ENCODE measurements around the gene WNT9A.
"Not testable (repeated sequence)": the region's sequence is repeated elsewhere in the genome, so short reads cannot be mapped to it uniquely, and the experiment has no call there.

WNT9A gene

DNA sequence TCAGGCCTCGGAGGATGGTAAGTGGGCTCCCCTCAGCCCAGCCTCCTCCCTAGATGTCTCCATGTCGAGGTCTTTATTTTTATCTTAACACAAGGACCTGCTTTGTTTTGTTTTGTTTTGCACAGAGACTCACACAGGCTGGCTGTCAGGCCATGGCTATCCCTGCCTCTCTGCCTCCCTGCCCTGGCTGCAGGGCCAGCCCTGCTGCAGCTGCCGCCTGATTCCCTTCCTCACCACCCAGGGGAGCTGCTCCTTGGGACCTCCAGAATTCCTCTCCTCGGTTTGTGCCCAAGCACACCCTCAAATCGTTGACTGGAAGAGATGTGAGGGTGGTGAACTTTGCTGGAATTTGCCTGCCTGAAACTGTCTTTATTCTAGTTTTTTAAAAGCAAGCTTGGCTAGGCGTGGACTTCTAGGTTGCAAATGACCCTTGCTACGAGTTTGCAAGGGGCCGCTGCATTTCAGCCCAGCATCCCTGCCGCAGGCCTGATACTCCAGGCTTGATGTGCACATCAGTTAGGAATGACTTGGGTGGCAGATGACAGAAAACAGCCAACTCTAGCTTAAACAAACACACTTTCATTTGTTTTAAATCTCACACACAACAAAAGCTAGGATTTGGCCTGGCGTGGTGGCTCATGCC, 37.1 kb downstream of the WNT9A start:
- no peak for DNase-seq (ENCODE audit: low spot score)

DNA sequence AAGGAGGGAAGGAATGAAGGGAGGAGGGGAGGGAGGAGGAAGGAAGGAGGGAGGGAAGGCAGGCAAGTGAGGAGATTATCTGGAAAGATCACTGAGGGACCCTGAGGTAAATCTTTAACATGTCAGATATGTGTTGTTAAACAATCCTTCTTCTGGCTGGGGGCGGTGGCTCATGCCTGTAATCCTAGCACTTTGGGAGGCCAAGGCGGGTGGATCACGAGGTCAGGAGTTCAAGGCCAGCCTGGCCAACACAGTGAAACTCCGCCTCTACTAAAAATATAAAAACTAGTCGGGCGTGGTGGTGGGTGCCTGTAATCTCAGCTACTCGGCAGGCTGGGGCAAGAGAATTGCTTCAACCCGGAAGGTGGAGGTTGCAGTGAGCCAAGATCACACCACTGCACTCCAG, 37.8 kb downstream of the WNT9A start:
- DNase-seq (ENCODE audit: low spot score): not testable (repeated sequence)

DNA sequence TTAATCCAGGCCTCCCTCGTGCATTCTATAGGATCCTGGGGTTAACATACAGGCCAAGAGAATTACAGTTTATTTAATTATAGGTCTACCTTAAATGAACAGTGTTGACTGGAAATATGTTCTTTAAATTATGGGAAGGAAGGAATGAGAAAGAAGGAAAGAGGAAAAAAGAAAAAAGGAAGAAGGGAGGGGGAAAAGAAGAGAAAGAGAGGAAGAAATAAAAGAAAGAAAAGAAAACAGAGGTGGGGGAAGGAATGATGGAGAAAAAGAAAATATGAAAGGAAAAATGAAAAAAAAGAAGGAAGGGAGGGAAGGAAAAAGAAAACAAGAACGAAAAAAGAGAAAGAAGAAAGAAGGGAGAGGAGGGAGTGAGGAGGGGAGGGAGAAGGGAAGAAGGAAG, 38.5 kb downstream of the WNT9A start:
- no peak for DNase-seq (ENCODE audit: low spot score)

DNA sequence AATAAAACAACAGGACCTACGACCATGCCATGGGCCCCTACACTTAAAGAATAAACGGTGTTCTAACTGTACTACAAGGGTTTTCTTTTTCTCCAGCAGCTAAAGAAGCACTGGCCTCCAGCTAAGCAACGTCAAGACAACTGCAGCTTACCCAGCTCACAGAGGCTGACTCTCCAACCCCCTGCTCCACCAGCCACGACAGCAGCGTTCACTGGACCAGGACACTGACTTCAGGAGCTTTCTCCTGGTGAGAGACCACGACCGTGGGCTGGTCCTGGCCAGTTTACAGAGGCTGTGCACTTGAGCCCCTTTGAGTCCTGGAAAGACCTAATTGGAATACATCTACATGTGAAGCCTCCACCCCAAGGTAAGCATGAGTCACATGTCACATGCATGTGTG, 39.4 kb downstream of the WNT9A start:
- no peak for DNase-seq (ENCODE audit: low spot score)

DNA sequence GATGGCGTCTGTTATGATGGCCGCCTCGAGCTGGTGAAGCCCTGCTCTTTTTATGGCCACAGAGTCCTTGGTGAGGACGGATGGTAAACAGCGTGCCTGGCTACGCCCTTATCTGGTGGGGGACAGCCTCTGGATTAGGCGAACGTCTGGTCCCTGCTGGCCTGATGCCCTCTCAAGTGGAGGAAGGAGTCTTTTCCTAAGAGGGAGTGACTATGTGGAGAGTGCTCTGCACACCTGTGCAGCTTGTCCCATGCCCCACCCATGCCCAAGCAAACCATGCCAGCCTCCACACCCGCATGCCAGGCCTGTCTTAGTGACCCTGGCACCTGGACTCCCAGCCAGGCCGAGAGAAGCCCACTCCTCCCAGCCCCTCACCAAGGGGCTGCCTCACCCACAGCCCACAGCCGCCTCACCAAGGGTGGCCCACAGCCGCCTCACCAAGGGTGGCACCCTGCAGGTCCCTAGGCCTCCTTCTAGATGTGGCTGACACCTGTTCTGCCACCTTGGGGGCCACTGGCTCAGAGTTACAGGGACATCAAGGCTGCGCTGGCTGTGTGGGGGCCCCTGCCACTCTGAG, 40.2 kb downstream of the WNT9A start:
- no peak for DNase-seq (ENCODE audit: low spot score)

DNA sequence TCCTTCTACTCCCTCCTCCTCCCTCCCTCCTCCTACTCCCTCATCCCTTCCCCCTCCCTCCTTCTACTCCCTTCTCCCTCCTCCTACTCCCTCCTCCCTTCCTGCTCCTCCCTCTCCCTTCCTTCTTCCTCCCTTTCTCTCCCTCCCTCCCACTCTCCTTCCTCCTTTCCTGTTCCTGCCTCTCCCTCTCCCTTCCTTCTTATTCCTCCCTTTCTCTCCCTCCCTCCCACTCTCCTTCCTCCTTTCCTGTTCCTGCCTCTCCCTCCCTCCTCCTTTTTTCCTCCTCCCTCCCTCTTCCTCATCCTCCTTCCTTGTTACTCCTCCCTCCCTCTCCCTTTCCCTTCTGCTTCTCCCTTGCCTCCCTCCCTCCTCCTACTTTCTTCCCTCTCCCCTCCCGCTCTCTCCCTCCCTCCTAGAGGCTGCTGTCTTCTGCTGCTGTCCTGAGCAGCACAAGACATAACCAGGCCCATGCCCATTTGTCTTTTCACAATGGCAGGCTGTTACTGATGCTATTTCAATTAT, 41.1 kb downstream of the WNT9A start:
- no peak for DNase-seq (ENCODE audit: low spot score)

DNA sequence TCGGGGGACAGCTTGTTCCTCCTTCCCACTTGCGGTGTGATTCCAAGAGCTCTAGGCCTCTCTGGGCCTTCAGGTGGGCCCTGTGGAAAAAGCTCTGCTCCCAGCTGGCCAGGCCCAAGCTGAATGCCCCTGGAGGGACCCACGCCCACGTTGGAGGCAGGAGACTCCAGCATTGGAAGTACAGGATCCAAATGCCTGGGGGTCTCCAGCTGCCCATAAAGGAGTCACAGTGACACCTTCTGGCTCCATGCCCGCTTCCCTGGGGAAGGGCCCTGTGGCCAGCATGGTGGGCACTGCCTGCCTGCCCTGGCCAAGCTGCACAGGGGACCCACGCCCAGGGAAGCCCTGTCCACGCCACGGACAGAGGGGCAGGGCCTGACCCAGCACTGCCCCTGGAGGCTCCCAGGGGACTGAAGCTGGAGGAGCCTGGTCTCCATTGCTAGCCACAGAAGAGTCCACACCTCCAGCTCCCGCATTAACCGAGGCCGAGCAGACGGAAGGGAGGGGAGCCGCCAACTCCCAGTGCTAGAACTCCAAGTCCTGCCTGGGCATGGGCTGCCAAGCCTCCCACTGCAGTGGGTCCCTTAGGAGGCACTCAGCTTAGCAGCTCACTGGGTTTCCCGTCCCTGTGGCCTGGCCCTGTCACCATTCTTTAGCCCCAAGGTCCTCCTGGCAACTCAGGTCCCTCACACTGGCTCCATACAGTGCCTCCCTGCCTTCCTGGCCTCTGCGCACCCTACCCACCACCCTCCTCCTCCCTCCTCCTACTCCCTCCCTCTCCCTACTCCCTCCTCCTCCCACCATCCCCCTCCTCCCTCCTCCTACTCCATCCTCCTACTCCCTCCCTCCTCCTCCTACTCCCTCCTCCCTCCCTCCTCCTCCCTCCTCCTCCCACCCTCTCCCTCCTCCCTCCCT, 41.9 kb downstream of the WNT9A start:
- DNase-seq (ENCODE audit: low spot score): no peak

DNA sequence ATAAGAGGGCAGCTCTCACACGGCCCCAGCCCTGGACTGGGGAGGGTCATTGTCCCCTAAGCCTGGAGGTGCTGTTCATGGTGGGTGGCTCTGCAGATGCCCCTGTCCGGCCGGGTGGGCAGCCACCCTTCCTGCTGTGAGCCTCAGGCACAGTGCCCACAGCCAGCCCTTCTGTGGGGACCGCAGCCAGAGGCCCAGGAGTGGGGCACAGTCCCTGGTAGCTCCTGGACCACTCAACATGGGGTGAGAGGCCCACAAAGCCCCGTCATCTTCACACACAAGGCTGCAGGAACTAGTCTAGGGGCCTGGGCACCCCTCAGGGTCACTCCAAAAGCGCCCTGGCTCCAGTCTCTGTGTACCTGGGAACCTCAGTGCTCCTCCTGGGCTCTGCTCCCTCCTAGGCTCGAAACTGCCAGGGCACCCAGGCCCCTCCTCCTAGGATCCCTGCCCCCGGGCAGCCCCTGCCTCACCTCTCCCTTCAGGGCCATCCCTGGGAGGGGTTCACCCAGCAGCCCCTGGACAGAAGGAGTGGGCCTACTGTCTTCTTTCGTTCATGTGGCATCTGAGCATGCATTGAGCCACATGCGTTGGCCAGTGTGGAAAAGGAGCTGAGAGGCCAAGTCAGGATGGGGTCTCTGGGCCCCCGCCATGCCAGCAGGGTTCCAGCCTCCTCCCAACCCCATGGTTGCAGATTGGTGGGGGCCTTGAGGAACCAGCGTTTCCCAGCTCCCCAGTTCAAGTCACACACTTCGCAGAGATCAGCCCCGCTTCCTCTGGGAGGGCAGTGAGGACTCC, 43.0 kb downstream of the WNT9A start:
- DNase-seq (ENCODE audit: low spot score): no peak

DNA sequence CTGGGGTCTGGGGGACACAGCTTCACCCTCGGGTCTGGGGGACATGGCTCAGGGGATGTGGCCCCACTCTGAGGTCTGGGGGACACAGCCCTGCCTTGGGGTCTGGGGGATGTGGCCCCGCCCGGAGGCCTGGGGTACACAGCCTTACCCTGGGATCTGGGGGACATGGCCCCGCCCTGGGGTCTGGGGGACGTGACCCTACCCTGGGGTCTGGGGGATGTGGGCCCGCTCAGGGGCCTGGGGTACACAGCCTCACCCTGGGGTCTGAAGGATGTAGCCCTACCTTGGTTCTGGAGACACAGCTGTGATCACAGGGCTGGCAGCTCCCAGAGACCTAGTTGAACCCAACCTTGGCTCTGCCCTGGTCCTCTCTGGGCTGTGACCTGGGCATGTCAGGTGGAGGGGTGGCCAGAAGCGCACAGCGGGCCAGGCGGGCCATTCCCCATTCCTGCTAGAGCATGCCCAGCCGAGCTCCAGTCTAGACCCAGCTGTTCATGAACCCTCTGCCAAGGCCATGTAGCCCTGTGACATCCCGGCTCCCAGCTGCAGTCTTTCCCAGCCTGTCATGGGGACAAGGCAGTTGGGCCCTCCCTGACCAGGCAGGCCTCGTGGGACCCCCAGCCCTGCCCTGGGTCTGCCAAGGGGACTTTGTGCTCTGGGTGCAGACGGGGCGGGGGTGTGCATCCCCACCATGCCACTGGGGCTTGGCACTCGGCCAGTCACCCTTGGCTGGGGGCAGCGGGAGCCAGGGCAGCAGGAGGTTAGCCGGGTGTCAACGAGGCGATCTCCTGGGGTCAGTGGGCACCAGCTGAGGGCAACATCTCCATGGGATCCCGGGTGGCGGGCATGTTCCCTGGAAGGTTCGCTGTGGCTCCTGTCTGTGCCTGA, 43.9 kb downstream of the WNT9A start:
- no peak for DNase-seq (ENCODE audit: low spot score)

DNA sequence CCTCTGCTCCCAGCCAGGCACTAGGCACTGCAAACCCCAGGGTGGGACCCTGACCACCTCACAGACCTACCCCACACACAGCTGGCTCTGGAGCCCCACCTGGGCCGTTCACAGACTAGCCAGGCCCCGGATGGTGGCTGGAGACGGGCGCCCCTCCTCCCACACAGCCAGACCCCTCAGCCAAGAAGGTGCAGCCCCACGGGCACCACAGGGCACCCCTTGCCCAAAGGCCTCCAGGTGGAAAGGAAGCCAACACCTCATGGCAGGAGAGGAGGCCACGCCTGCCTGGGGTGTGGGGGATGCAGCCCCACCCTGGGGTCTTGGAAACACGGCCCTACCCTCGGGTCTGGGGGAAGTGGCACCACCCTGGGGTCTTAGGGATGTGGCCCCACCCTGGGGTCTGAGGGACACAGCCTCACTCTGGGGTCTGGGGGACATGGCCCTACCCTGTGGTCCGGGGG, 44.6 kb downstream of the WNT9A start:
- DNase-seq (ENCODE audit: low spot score): no peak

DNA sequence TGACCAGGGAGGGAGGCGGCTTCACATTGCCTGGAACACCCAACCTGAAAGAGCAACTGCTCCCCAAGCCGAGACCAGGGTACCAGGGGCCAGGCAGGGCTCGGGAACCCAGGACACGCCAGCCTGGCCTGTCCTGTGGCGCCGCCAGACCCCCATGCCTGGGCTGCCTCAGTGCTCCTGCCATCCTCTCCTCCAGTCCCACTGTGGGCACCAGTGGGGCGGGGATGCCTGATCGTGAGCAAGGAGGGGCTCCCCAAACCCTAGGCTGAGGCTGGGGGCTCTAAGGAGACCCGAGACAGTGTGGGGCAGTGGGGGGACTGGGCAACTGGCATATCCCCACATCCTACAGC, 45.1 kb downstream of the WNT9A start:
- no peak for DNase-seq (ENCODE audit: low spot score)

DNA sequence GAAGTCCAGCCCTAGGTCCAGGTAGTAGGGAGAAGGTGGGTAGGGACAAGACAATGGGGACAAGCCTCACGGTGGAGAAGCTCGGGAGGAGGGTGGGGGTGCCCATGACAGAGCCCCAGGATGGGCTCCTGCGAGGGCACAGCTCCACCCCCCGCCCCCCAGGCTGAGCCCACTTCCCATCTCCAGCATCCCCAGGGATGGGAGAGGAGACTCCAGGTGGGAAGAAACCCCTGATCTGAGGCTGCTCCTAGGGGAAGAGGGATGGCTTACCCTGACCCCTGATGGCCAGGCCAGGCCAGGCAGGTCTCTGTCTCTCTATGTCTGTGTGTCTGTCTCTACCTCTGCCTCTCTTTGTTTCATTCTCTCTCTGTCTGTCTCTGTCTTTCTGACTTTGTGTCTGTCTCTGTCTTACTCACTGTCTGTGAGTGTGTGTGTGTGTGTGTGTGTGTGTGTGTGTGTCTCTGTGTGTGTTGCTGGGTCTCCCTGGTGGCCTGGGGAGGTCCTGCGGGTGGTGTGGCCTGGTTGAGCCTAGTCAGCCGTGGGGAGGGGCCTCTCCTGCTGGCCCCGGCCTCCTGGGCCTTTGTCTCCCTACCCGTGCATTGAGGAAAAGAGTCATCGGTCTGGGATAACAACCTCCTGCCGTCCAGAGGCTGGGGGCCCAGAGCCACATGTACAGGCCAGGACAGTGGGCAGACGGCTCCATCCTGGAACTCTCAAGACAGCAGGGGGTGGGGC, 45.7 kb downstream of the WNT9A start:
- DNase-seq (ENCODE audit: low spot score): peak; percentile 52

DNA sequence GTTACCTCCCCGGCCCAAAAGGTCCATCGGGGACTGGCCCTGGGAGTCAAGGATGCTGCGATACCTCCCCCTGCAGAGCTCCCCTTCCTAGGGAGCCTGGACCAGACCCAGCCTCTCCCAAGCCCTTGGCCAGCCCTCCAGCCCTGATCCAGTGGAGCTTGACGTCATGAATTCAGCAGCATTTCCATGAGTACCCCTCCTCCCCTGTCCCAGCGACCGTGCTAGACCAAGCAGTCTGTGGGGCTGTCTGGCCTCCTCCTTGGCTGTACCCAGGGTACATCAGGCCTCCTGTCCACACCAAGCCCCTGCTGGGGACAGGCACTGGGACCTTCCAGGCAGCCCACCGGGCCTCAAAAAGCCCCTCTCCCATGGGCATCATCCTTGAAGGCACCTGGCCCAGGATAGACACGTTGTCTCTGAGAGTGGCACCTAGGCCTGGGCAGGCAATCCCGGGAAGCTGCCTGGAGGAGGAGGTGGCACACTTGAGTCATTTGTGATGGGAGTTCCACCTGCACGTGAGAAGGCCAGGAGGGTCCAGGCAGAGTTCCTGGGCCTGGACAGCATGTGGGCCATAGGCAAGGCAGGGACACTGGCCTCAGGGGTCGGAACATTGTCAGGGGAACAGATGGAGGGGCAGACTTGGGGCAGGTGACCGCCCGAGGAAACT, 46.4 kb downstream of the WNT9A start:
- no peak for DNase-seq (ENCODE audit: low spot score)

DNA sequence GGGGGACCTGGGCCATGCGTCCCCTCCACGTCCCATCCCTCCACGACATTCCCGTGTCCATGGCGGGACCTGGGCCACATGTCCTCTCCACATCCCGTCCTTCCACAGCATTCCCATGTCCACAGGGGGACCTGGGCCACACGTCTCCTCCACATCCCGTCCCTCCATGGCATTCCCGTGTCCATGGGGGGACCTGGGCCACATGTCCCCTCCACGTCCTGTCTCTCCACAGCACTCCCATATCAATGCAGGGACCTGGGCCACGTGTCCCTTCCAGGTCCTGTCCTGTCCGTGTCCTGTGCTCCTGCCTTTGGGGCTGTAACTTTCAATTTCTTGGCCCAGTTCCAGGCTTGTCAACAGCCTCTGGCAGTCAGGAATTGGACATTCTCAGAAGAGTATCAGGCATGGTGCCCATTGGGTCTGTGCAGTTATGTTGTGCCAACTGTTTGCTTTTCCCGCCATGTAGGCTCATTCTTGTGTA, 47.1 kb downstream of the WNT9A start:
- no peak for DNase-seq (ENCODE audit: low spot score)

DNA sequence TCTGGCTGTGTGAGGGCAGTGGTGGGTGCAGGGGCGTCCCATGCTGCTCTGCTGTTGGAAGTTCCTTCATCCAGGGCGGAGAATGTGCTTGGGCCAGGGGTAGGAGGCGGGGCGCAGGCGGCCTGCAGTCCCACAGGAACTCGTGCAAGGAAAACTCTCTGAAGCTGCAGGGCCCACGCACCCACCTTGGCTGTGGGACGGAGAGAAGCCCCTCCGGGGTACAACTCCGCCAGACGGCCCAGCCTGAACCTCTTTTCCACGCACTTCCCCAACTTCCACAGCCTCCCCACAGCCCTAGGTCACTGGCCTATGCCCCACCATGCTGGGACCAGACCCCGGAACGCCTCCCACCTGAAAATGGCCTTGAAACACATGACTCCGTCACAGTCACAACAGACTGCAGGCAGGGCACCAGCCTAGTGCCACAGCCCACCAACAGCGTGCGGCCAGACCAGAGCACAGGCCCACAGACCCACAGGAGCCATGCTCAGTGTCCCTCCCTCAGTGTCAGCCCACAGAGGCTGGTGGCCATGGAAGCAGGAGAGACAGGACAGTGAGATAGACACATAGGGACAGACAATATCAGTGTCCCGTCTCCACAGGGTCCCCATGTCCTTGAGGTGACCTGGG, 47.8 kb downstream of the WNT9A start:
- DNase-seq (ENCODE audit: low spot score): no peak

DNA sequence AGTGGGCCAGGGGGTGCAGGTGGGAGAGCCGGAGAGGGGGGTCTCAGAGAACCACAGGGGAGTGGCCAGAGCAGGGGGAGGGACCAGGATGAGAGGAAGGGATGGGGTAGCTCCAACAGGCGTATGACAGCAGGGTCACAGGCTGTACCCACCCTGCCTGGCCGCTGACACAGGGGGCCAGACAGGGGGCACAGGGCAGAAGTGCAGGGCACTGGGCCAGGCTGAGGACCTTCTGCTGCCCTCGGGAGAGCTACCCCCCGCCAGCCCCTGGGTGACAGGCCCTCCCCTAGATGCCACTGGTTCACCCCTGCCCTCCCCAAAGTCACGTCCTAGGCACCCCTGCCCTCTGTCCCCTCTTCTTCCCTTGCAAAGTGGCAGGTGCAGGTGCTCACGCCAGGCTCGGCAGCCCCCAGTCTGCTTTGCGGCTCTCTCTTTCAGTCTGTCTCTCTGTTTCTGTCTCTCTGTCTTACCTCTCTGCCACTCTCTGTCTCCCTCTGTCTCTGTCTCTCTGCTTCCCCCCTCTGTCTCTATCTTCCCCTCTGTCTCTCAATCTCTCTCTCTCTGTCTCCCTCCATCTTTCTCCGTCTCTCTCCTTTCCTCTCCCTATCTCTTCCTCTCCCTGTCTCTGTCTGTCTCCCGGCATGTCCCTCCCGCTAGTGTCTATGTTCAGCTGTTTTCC, 48.5 kb downstream of the WNT9A start:
- DNase-seq (ENCODE audit: low spot score): no peak

DNA sequence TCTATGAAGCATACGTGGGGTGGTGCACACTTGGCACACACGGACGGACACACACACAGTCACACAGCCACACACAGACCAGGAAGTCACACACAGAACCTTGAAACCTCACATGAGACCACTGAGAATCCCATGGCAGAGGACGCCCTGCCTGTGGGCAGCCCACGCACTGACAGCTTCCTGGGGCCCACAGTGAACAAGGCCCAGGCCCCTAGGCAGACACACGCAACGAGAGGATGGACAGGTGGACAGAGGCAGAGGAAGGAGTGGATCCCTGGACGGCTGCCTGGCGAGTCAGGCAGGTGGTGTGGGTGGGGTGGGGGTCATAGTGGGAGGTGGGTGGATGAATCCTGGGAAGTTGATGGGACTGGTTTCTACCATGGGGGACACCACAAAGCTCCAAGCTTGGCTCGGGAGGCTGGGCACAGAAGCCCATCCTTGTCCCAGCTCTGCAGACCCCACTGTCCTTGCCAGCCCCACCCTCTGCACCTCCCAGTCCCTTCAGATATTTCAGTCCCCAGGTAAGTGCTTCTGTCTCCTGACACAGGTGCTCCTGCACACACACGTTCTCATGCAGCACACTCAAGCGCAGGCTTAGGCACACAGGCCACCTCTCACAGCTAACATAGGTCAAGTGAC, 49.1 kb downstream of the WNT9A start:
- DNase-seq (ENCODE audit: low spot score): no peak
